Measurements from ENCODE around the gene C1orf21.

- no peak for TF ChIP-seq CTCF (IDR thresholded peaks at IDR 0.05)
- no peak for TF ChIP-seq ETV6 (CRISPR knock-in tag; IDR thresholded peaks at IDR 0.05)
- TF ChIP-seq SP1 (CRISPR knock-in tag; conservative IDR thresholded peaks at IDR 0.05) = no peak
- TF ChIP-seq USF1 (CRISPR knock-in tag; IDR thresholded peaks at IDR 0.05) = no peak
- no peak for TF ChIP-seq RORB (CRISPR knock-in tag; IDR thresholded peaks at IDR 0.05)
- no peak for TF ChIP-seq NR2C2 (CRISPR knock-in tag; IDR thresholded peaks at IDR 0.05)
- TF ChIP-seq CBFB (CRISPR knock-in tag; IDR thresholded peaks at IDR 0.05; ENCODE audit: low read depth) = no peak
- TF ChIP-seq IRF1 (CRISPR knock-in tag; IDR thresholded peaks at IDR 0.05) = no peak
- no peak for TF ChIP-seq NFE2L1 (CRISPR knock-in tag; IDR thresholded peaks at IDR 0.05)
- TF ChIP-seq SMAD3 (CRISPR knock-in tag; IDR thresholded peaks at IDR 0.05; ENCODE audit: borderline replicate concordance) = no peak
- no peak for TF ChIP-seq ZNF317 (CRISPR knock-in tag; IDR thresholded peaks at IDR 0.05; ENCODE audit: borderline replicate concordance, low read depth)
- no peak for TF ChIP-seq FOXK1 (CRISPR knock-in tag; IDR thresholded peaks at IDR 0.05)
- no peak for TF ChIP-seq ATF3 (CRISPR knock-in tag; conservative IDR thresholded peaks at IDR 0.05)
Measured at GRCh38 chr1:184647471-184647870, 260.6 kb downstream of the C1orf21 start.

All from WTC11 (cell line).